ENCODE results near the gene CADPS. TPM values are rescaled to one million over a fixed set of nuclear protein-coding genes. Genes with fewer than 3 reads are reported as not detected.

Gene CADPS
- total and polyA plus RNA-seq, 7 donors = 1.6 to 12.5 (median 6.2) TPM; not detected in 1

DNA sequence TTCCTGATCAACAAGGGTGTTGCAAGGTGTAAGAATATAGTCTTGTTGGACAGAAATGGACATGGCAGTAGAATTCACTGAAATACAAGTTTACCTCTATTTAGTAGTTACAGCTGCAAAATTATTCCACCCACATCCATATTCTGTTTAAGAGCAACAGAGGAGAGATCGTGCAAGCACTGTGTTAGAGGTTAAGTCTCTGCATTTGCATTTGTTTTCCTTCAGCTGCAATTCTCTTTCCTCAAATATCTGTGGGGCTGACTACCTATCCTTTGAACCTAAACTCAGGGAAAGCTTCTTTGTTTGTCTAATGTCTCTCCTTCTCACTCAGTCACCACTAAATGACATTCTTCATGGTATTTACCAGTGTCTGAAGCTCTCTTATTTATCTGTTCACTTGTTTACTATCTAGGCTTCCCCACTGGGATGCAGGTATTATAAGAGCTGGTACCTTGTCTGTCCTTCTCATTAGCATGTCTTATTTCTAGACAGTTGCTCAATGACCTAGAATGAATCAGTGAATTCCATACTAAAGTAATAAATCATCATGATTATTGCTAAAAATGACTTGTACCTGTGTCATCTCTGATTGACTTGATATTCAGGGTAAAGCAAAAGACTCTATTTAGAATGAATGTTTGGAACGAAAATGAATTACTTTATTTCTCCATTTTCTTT lies 326.5 kb downstream of the CADPS start:
- intact Hi-C loops (cut with DNase I) = no loop called here
- Histone ChIP-seq H3K36me3 (no peaks in the 10 kb centered on the region), H3K9me3 (no peaks in the 10 kb centered on the region), H3K4me3 (no peak overlapping the region), H3K27me3 (no peaks in the 10 kb centered on the region), H3K4me1 (no peaks in the 10 kb centered on the region), H3K27ac (no peak overlapping the region)
- WGBS, 2 donors = 57 to 61% methylated on average over 2 of the region's 2 CpGs
- TF ChIP-seq EP300 (IDR thresholded peaks at IDR 0.05) (no peak), POLR2A (IDR thresholded peaks at IDR 0.05) (no peak), POLR2AphosphoS5 (IDR thresholded peaks at IDR 0.05) (no peak)
- TF ChIP-seq, protein P1, sequence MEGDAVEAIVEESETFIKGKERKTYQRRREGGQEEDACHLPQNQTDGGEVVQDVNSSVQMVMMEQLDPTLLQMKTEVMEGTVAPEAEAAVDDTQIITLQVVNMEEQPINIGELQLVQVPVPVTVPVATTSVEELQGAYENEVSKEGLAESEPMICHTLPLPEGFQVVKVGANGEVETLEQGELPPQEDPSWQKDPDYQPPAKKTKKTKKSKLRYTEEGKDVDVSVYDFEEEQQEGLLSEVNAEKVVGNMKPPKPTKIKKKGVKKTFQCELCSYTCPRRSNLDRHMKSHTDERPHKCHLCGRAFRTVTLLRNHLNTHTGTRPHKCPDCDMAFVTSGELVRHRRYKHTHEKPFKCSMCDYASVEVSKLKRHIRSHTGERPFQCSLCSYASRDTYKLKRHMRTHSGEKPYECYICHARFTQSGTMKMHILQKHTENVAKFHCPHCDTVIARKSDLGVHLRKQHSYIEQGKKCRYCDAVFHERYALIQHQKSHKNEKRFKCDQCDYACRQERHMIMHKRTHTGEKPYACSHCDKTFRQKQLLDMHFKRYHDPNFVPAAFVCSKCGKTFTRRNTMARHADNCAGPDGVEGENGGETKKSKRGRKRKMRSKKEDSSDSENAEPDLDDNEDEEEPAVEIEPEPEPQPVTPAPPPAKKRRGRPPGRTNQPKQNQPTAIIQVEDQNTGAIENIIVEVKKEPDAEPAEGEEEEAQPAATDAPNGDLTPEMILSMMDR (IDR thresholded peaks at IDR 0.05) = no peak
- DNase-seq = no peak

DNA sequence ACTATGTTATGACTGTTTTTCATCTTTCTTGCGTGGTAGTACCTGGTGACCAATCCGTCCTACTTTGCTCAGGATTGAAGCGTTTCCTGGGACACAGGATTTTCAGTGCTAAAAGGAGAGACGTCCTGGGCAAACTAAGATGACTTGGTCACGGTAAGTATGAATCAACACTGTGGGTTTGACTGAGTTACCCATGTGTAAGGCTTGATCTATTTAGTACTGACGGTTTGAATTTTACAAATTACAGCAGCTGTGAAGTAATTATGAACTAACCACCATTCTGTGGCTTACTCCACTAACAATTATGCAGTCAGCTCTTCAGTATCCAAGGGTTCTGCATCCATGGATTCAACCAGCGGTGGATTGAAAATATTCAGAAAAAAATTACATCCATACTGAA lies 328.9 kb downstream of the CADPS start:
- Histone ChIP-seq H3K27me3 (no peaks in the 10 kb centered on the region), H3K4me3 (no peak overlapping the region), H3K36me3 (no peaks in the 10 kb centered on the region), H3K9me3 (no peaks in the 10 kb centered on the region), H3K27ac (no peak overlapping the region), H3K4me1 (no peaks in the 10 kb centered on the region)
- 85 to 89% methylated on average over 7 of the region's 7 CpGs for WGBS, 2 donors
- DNase-seq = no peak
- intact Hi-C loops (cut with DNase I) = no loop called here
- TF ChIP-seq EP300 (IDR thresholded peaks at IDR 0.05) (no peak), POLR2AphosphoS5 (IDR thresholded peaks at IDR 0.05) (no peak), POLR2A (IDR thresholded peaks at IDR 0.05) (no peak)
- TF ChIP-seq, protein P1 (IDR thresholded peaks at IDR 0.05) = no peak

DNA sequence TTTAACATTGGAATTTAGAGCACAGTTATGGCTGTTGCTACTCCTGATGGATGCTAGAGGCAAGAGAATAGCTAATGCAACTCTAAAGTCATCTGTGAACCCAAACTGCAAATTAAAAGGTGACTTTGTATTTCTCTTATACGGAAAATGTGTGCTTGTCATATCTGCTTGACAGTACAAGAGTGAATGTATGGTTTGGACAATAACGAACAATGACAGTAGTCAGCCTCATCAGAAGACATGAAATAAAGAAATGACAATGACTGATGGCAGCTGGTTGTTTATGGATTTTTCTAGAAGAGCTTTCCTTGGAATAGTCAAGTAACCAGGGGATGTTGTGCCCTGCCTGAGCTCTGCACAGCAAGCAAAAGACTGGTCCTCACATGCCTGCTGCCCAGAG lies 333.0 kb downstream of the CADPS start:
- WGBS, 2 donors = 87 to 91% methylated on average over 2 of the region's 2 CpGs
- no peak for TF ChIP-seq EP300 (IDR thresholded peaks at IDR 0.05)
- no peak for TF ChIP-seq POLR2AphosphoS5 (IDR thresholded peaks at IDR 0.05)
- no peak for TF ChIP-seq POLR2A (IDR thresholded peaks at IDR 0.05)
- TF ChIP-seq, protein P1 (IDR thresholded peaks at IDR 0.05) = no peak
- H3K9me3 ChIP-seq = no peaks in the 10 kb centered on the region
- no peak for DNase-seq
- H3K36me3 ChIP-seq = no peaks in the 10 kb centered on the region
- no peak overlapping the region for H3K4me3 ChIP-seq
- no peak overlapping the region for H3K27ac ChIP-seq
- no peaks in the 10 kb centered on the region for H3K4me1 ChIP-seq
- H3K27me3 ChIP-seq = no peaks in the 10 kb centered on the region
- intact Hi-C loops (cut with DNase I) = no loop called here

DNA sequence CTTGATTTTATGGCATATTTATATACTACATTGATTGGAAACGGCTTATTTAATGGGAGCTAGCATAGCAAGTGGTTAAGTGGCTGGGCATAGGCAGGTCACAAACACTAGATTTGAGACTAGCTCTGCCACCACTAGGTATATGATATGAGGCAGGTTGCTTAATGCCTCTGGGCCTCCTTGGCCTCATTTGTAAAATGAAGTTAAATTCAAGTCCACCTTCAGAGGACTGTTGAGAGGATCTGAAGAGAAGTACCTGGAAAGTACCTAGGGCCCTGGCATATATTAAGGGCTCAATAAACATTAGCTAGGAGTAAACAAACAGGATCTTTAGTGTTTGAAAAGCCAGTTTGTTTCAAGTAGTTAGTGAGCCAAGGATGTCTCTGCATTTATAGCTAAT lies 335.5 kb downstream of the CADPS start:
- no peaks in the 10 kb centered on the region for H3K27me3 ChIP-seq
- H3K27ac ChIP-seq = no peak overlapping the region
- H3K4me3 ChIP-seq = no peak overlapping the region
- no peaks in the 10 kb centered on the region for H3K9me3 ChIP-seq
- intact Hi-C loops (cut with DNase I) = no loop called here
- H3K36me3 ChIP-seq = no peaks in the 10 kb centered on the region
- no peak for TF ChIP-seq POLR2A (IDR thresholded peaks at IDR 0.05)
- no peak for TF ChIP-seq POLR2AphosphoS5 (IDR thresholded peaks at IDR 0.05)
- no peak for TF ChIP-seq EP300 (IDR thresholded peaks at IDR 0.05)
- TF ChIP-seq, protein P1 (IDR thresholded peaks at IDR 0.05) = no peak
- no peaks in the 10 kb centered on the region for H3K4me1 ChIP-seq
- WGBS, 2 donors = 84 to 93% methylated on average over 1 of the region's 1 CpG
- no peak for DNase-seq

All from sigmoid colon (tissue), 7 donors.